ENCODE measurements around the gene RAB6D.
"Not testable (repeated sequence)": the region's sequence is repeated elsewhere in the genome, so short reads cannot be mapped to it uniquely, and the experiment has no call there.

Gene RAB6D

DNA sequence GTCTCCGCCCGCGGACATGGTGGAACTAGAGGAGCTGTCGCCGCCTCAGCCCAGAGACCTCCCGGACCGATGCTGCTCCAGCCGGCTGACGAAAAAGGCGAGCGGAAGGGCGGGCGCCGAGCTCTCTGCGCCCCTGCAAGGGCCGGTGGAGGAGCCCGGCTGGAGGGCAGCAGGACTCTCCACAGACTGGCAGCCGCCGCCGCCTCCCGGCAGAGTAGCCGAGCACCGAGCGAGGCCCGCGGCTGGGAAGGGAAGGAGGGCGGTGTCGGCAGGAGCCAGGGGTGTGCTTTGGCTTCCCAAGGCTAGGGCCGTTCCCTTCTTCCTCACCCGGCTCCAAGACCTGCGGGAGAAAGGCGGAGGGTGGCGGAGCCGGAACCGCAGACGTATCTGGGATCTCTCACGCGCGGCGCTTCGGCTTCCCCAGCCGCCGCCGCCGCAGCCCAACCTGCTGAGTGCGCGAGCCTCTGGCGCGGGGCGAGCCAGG lies at the start of gene RAB6D:
Gene RAB6D (minus strand): TSS at position 466 of the 484 bp plus-strand sequence. CDS start 448 bp downstream, at position 18.
- H3K4me3 ChIP-seq (ENCODE audit: control insufficient read depth, low read depth, low read length); DNase-seq (ENCODE audit: low read depth): not testable (repeated sequence)

DNA sequence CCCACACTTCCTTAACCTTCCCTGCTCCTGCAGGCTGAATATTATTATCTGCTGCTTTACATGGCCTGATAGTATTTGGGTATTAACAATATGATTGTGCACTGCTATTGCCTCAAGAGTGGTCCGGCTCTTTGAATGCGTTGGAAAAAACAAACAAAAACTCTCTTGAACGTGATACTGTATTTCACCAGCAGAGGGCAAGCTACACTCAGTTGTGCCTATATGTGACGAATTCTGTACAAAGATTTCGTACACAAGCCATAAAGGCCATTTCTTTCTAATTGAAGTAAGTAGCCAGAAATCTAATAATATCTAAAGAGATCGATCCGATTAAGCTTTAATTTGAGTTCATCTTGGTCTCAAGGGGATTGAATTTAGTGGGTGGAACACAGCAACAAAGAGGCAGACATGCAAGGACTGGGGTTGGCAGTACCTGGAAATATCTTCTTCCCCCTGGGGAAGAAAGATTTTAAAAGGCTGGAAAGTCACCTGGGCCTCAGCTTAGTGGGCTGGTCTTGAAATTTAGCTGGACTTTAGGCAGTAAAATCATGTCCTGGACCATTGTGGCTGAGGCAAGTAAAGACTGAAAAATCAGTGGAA lies 49.3 kb upstream of the RAB6D start:
- peak; percentile 72 for DNase-seq (ENCODE audit: low read depth)
- H3K4me3 ChIP-seq (ENCODE audit: control insufficient read depth, low read depth, low read length), result no peak overlapping the region
- TF ChIP-seq, protein P1, sequence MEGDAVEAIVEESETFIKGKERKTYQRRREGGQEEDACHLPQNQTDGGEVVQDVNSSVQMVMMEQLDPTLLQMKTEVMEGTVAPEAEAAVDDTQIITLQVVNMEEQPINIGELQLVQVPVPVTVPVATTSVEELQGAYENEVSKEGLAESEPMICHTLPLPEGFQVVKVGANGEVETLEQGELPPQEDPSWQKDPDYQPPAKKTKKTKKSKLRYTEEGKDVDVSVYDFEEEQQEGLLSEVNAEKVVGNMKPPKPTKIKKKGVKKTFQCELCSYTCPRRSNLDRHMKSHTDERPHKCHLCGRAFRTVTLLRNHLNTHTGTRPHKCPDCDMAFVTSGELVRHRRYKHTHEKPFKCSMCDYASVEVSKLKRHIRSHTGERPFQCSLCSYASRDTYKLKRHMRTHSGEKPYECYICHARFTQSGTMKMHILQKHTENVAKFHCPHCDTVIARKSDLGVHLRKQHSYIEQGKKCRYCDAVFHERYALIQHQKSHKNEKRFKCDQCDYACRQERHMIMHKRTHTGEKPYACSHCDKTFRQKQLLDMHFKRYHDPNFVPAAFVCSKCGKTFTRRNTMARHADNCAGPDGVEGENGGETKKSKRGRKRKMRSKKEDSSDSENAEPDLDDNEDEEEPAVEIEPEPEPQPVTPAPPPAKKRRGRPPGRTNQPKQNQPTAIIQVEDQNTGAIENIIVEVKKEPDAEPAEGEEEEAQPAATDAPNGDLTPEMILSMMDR (conservative IDR thresholded peaks at IDR 0.05; ENCODE audit: control insufficient read depth, insufficient read depth, low read depth, low read length), result peak; percentile 74

DNA sequence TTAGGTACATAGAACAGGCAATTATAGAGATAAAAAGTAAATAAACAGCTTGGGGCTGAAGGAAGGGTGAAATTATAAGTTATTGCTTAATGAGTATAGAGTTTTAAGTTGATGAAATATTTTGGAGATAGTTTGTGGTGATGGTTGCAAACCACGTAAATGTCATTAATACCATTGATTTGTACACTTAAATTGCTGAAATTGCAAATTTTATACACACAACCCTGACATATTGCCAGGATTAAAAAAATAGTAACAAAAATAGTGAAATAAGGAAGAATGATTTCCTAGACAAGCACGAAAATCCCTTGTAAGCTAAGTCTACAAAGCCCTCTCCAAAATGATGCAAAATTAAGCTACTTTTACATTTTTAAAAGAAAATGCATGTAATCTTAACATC lies 46.2 kb upstream of the RAB6D start:
- DNase-seq (ENCODE audit: low read depth), result no peak
- H3K4me3 ChIP-seq (ENCODE audit: control insufficient read depth, low read depth, low read length), result no peak overlapping the region
- TF ChIP-seq, protein P1 (conservative IDR thresholded peaks at IDR 0.05; ENCODE audit: control insufficient read depth, insufficient read depth, low read depth, low read length), result no peak

GRCh38 chr2:131408778-131409177 lies 44.8 kb upstream of the RAB6D start:
- DNase-seq (ENCODE audit: low read depth), result no peak
- H3K4me3 ChIP-seq (ENCODE audit: control insufficient read depth, low read depth, low read length), result no peak overlapping the region
- TF ChIP-seq, protein P1 (conservative IDR thresholded peaks at IDR 0.05; ENCODE audit: control insufficient read depth, insufficient read depth, low read depth, low read length), result no peak

- TF ChIP-seq, protein P1 (conservative IDR thresholded peaks at IDR 0.05; ENCODE audit: control insufficient read depth, insufficient read depth, low read depth, low read length), result no peak
- DNase-seq (ENCODE audit: low read depth), result no peak
- no peak overlapping the region for H3K4me3 ChIP-seq (ENCODE audit: control insufficient read depth, low read depth, low read length)
Observed at GRCh38 chr2:131408207-131408606, 44.2 kb upstream of the RAB6D start.

- no peak overlapping the region for H3K4me3 ChIP-seq (ENCODE audit: control insufficient read depth, low read depth, low read length)
- no peak for DNase-seq (ENCODE audit: low read depth)
- TF ChIP-seq, protein P1 (conservative IDR thresholded peaks at IDR 0.05; ENCODE audit: control insufficient read depth, insufficient read depth, low read depth, low read length), result no peak
Observed at GRCh38 chr2:131404753-131405152, 40.8 kb upstream of the RAB6D start.

- no peak overlapping the region for H3K4me3 ChIP-seq (ENCODE audit: control insufficient read depth, low read depth, low read length)
- TF ChIP-seq, protein P1 (conservative IDR thresholded peaks at IDR 0.05; ENCODE audit: control insufficient read depth, insufficient read depth, low read depth, low read length), result no peak
- no peak for DNase-seq (ENCODE audit: low read depth)
Observed at GRCh38 chr2:131402320-131403039, 38.5 kb upstream of the RAB6D start.

All from fibroblast of mammary gland (primary cell).